Suprapubic skin (tissue), 4 donors: ENCODE results near the gene GEMIN4. TPM values are rescaled to one million over a fixed set of nuclear protein-coding genes. Genes with fewer than 3 reads are reported as not detected.

Experiments used
- DNase-seq, 2 donors: peaks; one replicate each; pipeline ENCODE4 v3.0.0-alpha.2; 2019; ENCODE audit warnings: low spot score in 2 of 2
- H3K27ac ChIP-seq: fragments of 200-600 bp; sonication (generic); one replicate; pipeline ENCODE4 v1.5.1; 2019
- H3K27me3 ChIP-seq: fragments of 200-600 bp; sonication (generic); one replicate; pipeline ENCODE4 v1.5.1; 2019
- H3K36me3 ChIP-seq: fragments of 200-600 bp; sonication (generic); one replicate; pipeline ENCODE4 v1.5.1; 2019
- H3K4me1 ChIP-seq: fragments of 200-600 bp; sonication (generic); one replicate; pipeline ENCODE4 v1.5.1; 2019
- H3K4me3 ChIP-seq: fragments of 200-600 bp; sonication (generic); one replicate; pipeline ENCODE4 v1.5.1; 2019; ENCODE audit warnings: mild to moderate bottlenecking
- H3K9me3 ChIP-seq: fragments of 200-600 bp; sonication (generic); one replicate; pipeline ENCODE4 v1.5.1; 2019
- EP300 ChIP-seq: sonication (generic); formaldehyde crosslinking; IDR thresholded peaks from one replicate; pipeline ENCODE4 v1.6.1; 2017; ENCODE audit warnings: antibody characterized with exemption
- POLR2A ChIP-seq, 2 donors: fragments of 450-650 bp; IDR thresholded peaks; one replicate each; pipeline ENCODE4 v1.6.1; 2017; ENCODE audit warnings: antibody characterized with exemption in 2 of 2, mild to moderate bottlenecking in 2 of 2, moderate library complexity in 2 of 2
- POLR2AphosphoS5 ChIP-seq, 3 donors: sonication (generic); formaldehyde crosslinking; IDR thresholded peaks; one replicate each; pipeline ENCODE4 v1.6.1; 2017; ENCODE audit warnings: antibody characterized with exemption in 3 of 3
- WGBS: methylation state at CpG from one replicate; pipeline ENCODE4 v1.1.5; 2018; 5-methylcytosine and 5-hydroxymethylcytosine counted together
- total RNA-seq, 4 donors: library from RNA; depleted of rRNA; stranded (reverse); fragments of >200 nt; gene quantifications; one replicate each; pipeline ENCODE4 v1.1.0, GENCODE V29; 2016
- TF ChIP-seq, protein P1 (sequence below), 2 donors: fragments of 200-600 bp in 1 of 2; fragments of 450-650 bp in 1 of 2; sonication (generic) in 1 of 2; IDR thresholded peaks; one replicate each; pipeline ENCODE4 v1.5.1; 2016 to 2019; ENCODE audit warnings: antibody characterized with exemption in 2 of 2, mild to moderate bottlenecking in 1 of 2, moderate library complexity in 1 of 2

GEMIN4 gene
- total RNA-seq, 4 donors from 2014 or later, result 37.2 to 56.4 (median 48.7) TPM

DNA sequence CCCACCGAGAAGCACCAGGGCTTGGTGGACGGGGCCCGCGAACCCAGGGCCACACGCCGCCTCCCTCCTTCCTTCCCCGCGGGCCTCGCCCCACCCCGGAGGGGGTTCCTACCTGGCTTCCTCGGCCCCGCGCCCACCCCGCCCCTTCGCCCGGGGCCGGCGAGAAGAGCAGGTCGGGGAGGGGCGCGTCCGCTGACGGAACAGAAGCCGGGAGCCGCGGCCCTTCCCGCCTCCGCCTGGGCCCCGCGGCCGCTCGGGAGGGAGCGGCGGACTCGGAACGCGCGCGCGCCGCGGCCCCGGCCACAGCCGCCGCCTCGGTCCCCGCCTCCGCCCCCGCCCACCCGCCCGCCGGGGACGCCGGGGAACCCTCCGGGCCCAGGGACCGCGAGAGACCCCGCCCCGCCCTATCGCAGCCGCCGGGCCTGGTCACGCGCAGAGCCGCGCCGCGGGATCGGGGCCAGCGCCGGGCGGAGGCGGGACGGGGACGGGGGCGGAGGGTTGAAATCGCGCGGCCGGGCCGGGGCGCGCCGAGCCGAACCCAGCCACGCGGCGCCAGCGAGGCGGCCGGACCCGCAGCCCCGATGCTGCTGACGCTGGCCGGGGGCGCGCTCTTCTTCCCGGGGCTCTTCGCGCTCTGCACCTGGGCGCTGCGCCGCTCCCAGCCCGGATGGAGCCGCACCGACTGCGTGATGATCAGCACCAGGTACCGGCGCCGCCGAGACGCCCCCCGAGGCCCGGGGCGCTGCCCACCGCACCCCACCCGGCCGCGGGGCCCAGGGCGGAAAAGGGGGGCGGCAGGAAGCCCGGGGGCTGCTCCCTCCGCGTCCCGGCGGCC lies 19.8 kb downstream of the GEMIN4 start, which contains the start of gene TLCD3A:
TSS of gene TLCD3A (plus strand) at position 530 of the 835 bp plus-strand sequence. CDS start at position 582, 52 bp downstream.
- peak within 1 kb of the TSS; percentile 92 for H3K27ac ChIP-seq
- DNase-seq, result peak in 1 of 2 donors; percentile 77
- peaks cover 47% of the 10 kb centered on the region for H3K4me1 ChIP-seq
- H3K4me3 ChIP-seq, result peak within 1 kb of the TSS; percentile 82
- no peaks in the 10 kb centered on the region for H3K36me3 ChIP-seq
- H3K9me3 ChIP-seq, result no peaks in the 10 kb centered on the region
- 0% methylated on average over 1 of the region's 126 CpGs for WGBS
- TF ChIP-seq POLR2AphosphoS5 (IDR thresholded peaks at IDR 0.05) (peak in 2 of 3 donors; percentile 16 to 20), POLR2A (IDR thresholded peaks at IDR 0.05) (no peak)
- H3K27me3 ChIP-seq, result no peaks in the 10 kb centered on the region

DNA sequence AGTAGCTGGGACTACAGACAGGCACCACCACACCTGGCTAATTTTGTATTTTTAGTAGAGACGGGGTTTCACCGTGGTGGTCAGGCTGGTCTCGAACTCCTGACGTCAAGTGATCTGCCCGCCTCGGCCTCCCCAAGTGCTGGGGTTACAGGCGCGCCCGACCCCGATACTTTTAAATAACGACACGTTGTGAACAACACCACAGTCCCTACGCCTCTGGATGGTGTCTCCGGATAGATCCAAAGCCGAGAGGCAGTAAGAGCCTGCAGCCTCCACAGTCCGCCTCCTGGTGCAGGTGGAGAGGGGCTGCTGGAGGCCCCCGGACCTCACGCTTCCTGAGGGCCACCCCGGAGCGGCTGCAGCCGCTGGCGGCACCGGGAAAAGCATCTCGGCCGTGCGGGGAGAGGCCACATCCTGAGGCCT lies 20.4 kb downstream of the GEMIN4 start:
- H3K9me3 ChIP-seq, result no peaks in the 10 kb centered on the region
- H3K27me3 ChIP-seq, result no peaks in the 10 kb centered on the region
- H3K36me3 ChIP-seq, result no peaks in the 10 kb centered on the region
- H3K4me1 ChIP-seq, result peaks cover 43% of the 10 kb centered on the region
- peak overlapping the region; percentile 92 for H3K27ac ChIP-seq
- no peak for TF ChIP-seq EP300
- TF ChIP-seq POLR2A (IDR thresholded peaks at IDR 0.05), result no peak
- TF ChIP-seq, protein P1, sequence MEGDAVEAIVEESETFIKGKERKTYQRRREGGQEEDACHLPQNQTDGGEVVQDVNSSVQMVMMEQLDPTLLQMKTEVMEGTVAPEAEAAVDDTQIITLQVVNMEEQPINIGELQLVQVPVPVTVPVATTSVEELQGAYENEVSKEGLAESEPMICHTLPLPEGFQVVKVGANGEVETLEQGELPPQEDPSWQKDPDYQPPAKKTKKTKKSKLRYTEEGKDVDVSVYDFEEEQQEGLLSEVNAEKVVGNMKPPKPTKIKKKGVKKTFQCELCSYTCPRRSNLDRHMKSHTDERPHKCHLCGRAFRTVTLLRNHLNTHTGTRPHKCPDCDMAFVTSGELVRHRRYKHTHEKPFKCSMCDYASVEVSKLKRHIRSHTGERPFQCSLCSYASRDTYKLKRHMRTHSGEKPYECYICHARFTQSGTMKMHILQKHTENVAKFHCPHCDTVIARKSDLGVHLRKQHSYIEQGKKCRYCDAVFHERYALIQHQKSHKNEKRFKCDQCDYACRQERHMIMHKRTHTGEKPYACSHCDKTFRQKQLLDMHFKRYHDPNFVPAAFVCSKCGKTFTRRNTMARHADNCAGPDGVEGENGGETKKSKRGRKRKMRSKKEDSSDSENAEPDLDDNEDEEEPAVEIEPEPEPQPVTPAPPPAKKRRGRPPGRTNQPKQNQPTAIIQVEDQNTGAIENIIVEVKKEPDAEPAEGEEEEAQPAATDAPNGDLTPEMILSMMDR (IDR thresholded peaks at IDR 0.05), result no peak
- no peak for TF ChIP-seq POLR2AphosphoS5 (IDR thresholded peaks at IDR 0.05)
- 10% methylated on average over 18 of the region's 26 CpGs for WGBS
- peak in 1 of 2 donors; percentile 70 for DNase-seq
- H3K4me3 ChIP-seq, result peak overlapping the region; percentile 82

DNA sequence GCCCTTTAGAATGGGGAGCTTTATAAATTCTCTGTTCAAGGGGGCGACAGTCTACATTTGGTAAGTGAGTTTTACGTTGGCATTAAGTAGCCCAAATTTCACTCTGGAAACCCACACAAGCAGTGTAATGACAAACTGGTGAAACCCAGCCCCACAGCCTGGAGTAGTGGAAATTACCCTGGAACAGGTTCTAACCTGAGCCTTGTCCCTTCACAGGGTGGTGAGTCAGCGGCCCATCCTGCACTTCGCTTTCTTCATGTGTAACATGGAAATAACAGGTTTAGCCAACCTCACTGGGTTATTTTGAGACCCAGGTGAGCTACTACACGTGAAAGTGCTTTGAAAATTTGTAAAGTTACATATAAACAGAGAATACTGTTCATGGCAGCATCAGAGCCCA lies 23.2 kb downstream of the GEMIN4 start:
- WGBS, result 52% methylated on average over 5 of the region's 5 CpGs
- no peaks in the 10 kb centered on the region for H3K36me3 ChIP-seq
- H3K4me1 ChIP-seq, result peaks cover 46% of the 10 kb centered on the region
- no peaks in the 10 kb centered on the region for H3K27me3 ChIP-seq
- H3K27ac ChIP-seq, result peak overlapping the region; percentile 92
- no peaks in the 10 kb centered on the region for H3K9me3 ChIP-seq
- H3K4me3 ChIP-seq, result no peak overlapping the region
- DNase-seq, result no peak
- no peak for TF ChIP-seq POLR2A (IDR thresholded peaks at IDR 0.05)
- TF ChIP-seq EP300, result no peak
- TF ChIP-seq, protein P1 (IDR thresholded peaks at IDR 0.05), result no peak
- TF ChIP-seq POLR2AphosphoS5 (IDR thresholded peaks at IDR 0.05), result no peak

DNA sequence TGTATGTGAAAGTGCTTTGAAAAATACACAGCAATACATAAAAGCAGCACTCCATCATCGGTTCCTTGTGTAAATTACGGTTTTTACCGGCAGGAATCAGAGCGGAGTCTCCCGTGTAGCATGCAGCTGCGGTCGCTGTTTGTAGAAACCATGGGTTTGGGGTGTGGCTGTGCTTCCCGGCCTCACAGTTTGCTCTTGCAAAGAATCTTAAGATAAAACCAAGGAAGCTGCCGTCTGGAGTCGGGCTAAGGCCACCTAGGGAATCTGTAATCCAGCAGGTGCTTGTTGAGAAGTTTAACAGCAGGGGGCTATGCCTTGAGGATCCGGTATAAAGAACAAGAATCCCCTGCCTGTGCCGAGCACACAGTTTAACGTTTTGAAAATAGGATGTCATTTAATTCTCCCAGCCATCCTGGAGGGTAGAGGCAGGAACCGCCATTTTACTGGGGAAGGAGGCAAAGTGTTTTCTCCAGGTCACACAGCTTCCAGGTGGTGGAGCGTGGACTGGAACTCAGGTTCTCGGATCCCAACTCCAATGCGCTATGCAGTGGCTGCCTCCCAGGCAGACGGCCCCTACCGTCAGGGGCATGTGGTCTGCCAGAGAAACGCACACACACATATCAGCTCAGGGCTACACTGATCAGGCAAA lies 25.7 kb downstream of the GEMIN4 start:
- DNase-seq, result no peak
- H3K27me3 ChIP-seq, result no peaks in the 10 kb centered on the region
- H3K4me1 ChIP-seq, result peaks cover 35% of the 10 kb centered on the region
- WGBS, result 59% methylated on average over 20 of the region's 20 CpGs
- H3K27ac ChIP-seq, result peak overlapping the region; percentile 62
- H3K36me3 ChIP-seq, result no peaks in the 10 kb centered on the region
- H3K9me3 ChIP-seq, result no peaks in the 10 kb centered on the region
- H3K4me3 ChIP-seq, result no peak overlapping the region
- TF ChIP-seq POLR2AphosphoS5 (IDR thresholded peaks at IDR 0.05) (no peak), EP300 (no peak), POLR2A (IDR thresholded peaks at IDR 0.05) (no peak)
- TF ChIP-seq, protein P1 (IDR thresholded peaks at IDR 0.05), result no peak

DNA sequence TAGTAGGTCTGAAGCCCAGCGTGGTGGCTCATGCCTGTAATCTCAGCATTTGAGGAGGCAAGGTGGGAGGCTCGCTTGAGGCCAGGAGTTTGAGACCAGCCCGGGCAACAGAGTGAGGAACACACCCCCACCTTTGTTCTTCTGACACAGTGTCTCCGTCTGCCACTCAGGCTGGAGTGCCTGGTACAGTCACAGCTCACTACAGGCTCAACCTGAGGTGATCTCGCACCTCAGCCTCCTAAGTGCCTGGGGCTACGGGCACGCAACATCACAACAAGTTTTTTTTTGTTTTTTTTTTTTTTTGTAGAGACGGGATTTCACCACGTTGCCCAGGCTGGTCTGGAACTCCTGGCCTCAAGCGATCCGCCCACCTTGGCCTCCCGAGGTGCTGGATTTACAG lies 26.3 kb downstream of the GEMIN4 start:
- no peak for DNase-seq
- peaks cover 34% of the 10 kb centered on the region for H3K4me1 ChIP-seq
- 57% methylated on average over 12 of the region's 12 CpGs for WGBS
- no peaks in the 10 kb centered on the region for H3K9me3 ChIP-seq
- H3K27me3 ChIP-seq, result no peaks in the 10 kb centered on the region
- H3K27ac ChIP-seq, result peak overlapping the region; percentile 62
- H3K36me3 ChIP-seq, result no peaks in the 10 kb centered on the region
- TF ChIP-seq POLR2A (IDR thresholded peaks at IDR 0.05), result no peak
- TF ChIP-seq POLR2AphosphoS5 (IDR thresholded peaks at IDR 0.05), result no peak
- TF ChIP-seq EP300, result no peak
- TF ChIP-seq, protein P1 (IDR thresholded peaks at IDR 0.05), result no peak
- no peak overlapping the region for H3K4me3 ChIP-seq
